Panc1 (cell line): ENCODE results near the gene LRRC8C. TPM values are rescaled to one million over a fixed set of nuclear protein-coding genes. Genes with fewer than 3 reads are reported as not detected.

Experiments
- ATAC-seq: fragments of 200-7000 bp; cut with Tn5 transposase; 2 replicates; pipeline ENCODE4 v1.9.1; 2020; ENCODE audit warnings: mild to moderate bottlenecking, moderate library complexity
- BruUV-seq: library from RNA; stranded (reverse); fragments of 400-500 nt; replicated peaks from 2 replicates; lab custom pipeline; 2021; lab: Mats Ljungman, UMichigan
- CTCF ChIA-PET: fragments of 300-600 bp; sonication (Branson Sonifier 250); formaldehyde crosslinking; loops from one replicate; lab custom pipeline; 2022; ENCODE audit warnings: antibody characterized with exemption; lab: Charles Lee
- POLR2A ChIA-PET: fragments of 300-600 bp; sonication (Branson Sonifier 250); formaldehyde crosslinking; loops from one replicate; lab custom pipeline; 2022; ENCODE audit warnings: antibody characterized with exemption; lab: Charles Lee
- DNase-seq: peaks from one replicate; pipeline ENCODE4 v3.0.0-alpha.2; 2010; ENCODE audit warnings: low read depth, low spot score
- H3K27ac ChIP-seq: 2 replicates; pipeline ENCODE4 v1.5.1; 2011; ENCODE audit warnings: mild to moderate bottlenecking, low read length, inconsistent platforms
- H3K27me3 ChIP-seq: fragments of 200-500 bp; sonication (Bioruptor generic); 2 replicates; pipeline ENCODE4 v1.6.0; 2014; ENCODE audit warnings: low read length, inconsistent platforms; ENCODE audit not compliant: control insufficient read depth, insufficient read depth
- H3K36me3 ChIP-seq: fragments of 200-500 bp; sonication (Bioruptor generic); 2 replicates; pipeline ENCODE4 v1.5.1; 2014; ENCODE audit warnings: inconsistent platforms, mild to moderate bottlenecking, low read length, moderate library complexity; ENCODE audit not compliant: control insufficient read depth, insufficient read depth
- H3K4me1 ChIP-seq: 2 replicates; pipeline ENCODE4 v1.5.1; 2011; ENCODE audit warnings: inconsistent platforms, mild to moderate bottlenecking, low read length, moderate library complexity; ENCODE audit not compliant: control insufficient read depth, insufficient read depth
- H3K4me3 ChIP-seq, 2 experiments: 2 replicates each; pipeline ENCODE4 v1.5.1; 2011 to 2012; ENCODE audit warnings: low read depth in 2 of 2, low read length in 2 of 2, mild to moderate bottlenecking in 2 of 2, inconsistent platforms in 1 of 2, moderate library complexity in 1 of 2
- H3K9me3 ChIP-seq: fragments of 200-500 bp; sonication (Bioruptor generic); 2 replicates; pipeline ENCODE4 v1.5.1; 2014; ENCODE audit warnings: low read depth, mild to moderate bottlenecking, inconsistent platforms, low read length, moderate library complexity; ENCODE audit not compliant: control insufficient read depth, insufficient read depth
- CTCF ChIP-seq: fragments of 450-650 bp; IDR thresholded peaks from 2 replicates; pipeline ENCODE4 v1.5.1; 2017; ENCODE audit warnings: mild to moderate bottlenecking
- POLR2AphosphoS5 ChIP-seq: IDR thresholded peaks from 2 replicates; pipeline ENCODE4 v1.6.1; 2012; ENCODE audit warnings: mild to moderate bottlenecking, low read depth, low read length, moderate library complexity
- REST ChIP-seq, 2 experiments: IDR thresholded peaks; 2 replicates each; pipeline ENCODE4 v1.6.1; 2011 to 2012; ENCODE audit warnings: low read depth in 2 of 2, control low read depth in 1 of 2, low read length in 1 of 2, mild to moderate bottlenecking in 1 of 2, moderate library complexity in 1 of 2; ENCODE audit not compliant: insufficient read depth in 1 of 2
- SIN3A ChIP-seq: IDR thresholded peaks from 2 replicates; pipeline ENCODE4 v1.6.1; 2012; ENCODE audit warnings: low read depth, mild to moderate bottlenecking, low read length, moderate library complexity, borderline replicate concordance; ENCODE audit not compliant: insufficient read depth
- TCF7L2 ChIP-seq: IDR thresholded peaks from 2 replicates; pipeline ENCODE4 v1.6.1; 2011; ENCODE audit warnings: mild to moderate bottlenecking, low read depth, low read length, inconsistent platforms
- in situ Hi-C: cut with HindIII; loops from 2 replicates; pipeline ENCODE4 v1.10.0; 2016; ENCODE audit warnings: low sequenced_read_pairs, low pct_unique_long_range_greater_than_20kb
- intact Hi-C: fragments of 100-400 bp; cut with micrococcal nuclease; formaldehyde crosslinking; loops from one replicate; pipeline ENCODE4 v1.10.0; 2022; ENCODE audit not compliant: unreplicated experiment
- total RNA-seq: library from RNA; stranded (reverse); gene quantifications from one replicate; pipeline ENCODE4 v1.2.1, GENCODE V29; 2021; ENCODE audit not compliant: unreplicated experiment

The LRRC8C gene
- total RNA-seq, 1 experiment from 2014 or later: 17.1 TPM

- ATAC-seq (no peak), DNase-seq (no peak)
- no peaks in the 10 kb centered on the region for H3K36me3 ChIP-seq
- ChIA-PET CTCF (no interaction called here), POLR2A (no interaction called here)
- no peaks in the 10 kb centered on the region for H3K27me3 ChIP-seq
- no peaks in the 10 kb centered on the region for H3K4me1 ChIP-seq
- intact Hi-C loops: no loop called here
- in situ Hi-C loops: no loop called here
- H3K27ac ChIP-seq: no peak overlapping the region
- no peak overlapping the region for H3K4me3 ChIP-seq
- no peaks in the 10 kb centered on the region for H3K9me3 ChIP-seq
- TF ChIP-seq REST (IDR thresholded peaks at IDR 0.05; ENCODE audit: insufficient read depth in 1 of 2, low read depth in 2 of 2, low read length in 1 of 2) (no peak), SIN3A (no peak), TCF7L2 (no peak), POLR2AphosphoS5 (no peak), CTCF (no peak)
- no TSS peak for BruUV-seq
Observed at GRCh38 chr1:89616844-89617627, 15.9 kb upstream of the LRRC8C start.

DNA sequence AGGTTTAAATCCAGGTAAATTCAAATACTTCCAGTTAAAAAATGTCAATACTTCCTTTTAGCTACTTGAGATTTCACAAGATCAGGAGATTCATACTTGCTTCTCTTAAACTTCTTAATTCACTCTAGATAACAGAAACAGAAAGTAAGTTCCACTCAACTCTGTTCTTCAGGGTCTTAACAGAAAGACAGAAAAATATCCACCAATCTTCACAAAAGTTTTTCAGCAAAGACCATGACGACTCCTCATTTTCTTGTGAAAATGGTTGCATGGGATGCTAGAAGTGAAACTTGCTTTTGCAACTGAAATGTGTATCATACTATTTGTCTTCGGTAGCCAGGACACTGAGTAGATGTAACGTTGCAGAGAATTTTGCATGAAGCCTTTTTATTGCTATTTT is 12.3 kb upstream of the LRRC8C start:
- no peak for ATAC-seq
- in situ Hi-C loops: no loop called here
- CTCF ChIA-PET: interaction anchor here (0.6 kb wide), 1 partner anchor 223 kb away, joined by 4 read pairs; no protein-coding TSS in a partner anchor

More for the DNA sequence above, 12.3 kb upstream of the LRRC8C start:
- no peaks in the 10 kb centered on the region for H3K27me3 ChIP-seq
- POLR2A ChIA-PET: no interaction called here
- no peaks in the 10 kb centered on the region for H3K4me1 ChIP-seq
- no peaks in the 10 kb centered on the region for H3K9me3 ChIP-seq
- H3K4me3 ChIP-seq: no peak overlapping the region
- no TSS peak for BruUV-seq
- DNase-seq: no peak
- no peak overlapping the region for H3K27ac ChIP-seq
- TF ChIP-seq REST (IDR thresholded peaks at IDR 0.05; ENCODE audit: insufficient read depth in 1 of 2, low read depth in 2 of 2, low read length in 1 of 2) (no peak), TCF7L2 (no peak), SIN3A (no peak), CTCF (no peak), POLR2AphosphoS5 (no peak)
- no peaks in the 10 kb centered on the region for H3K36me3 ChIP-seq
- intact Hi-C loops: no loop called here
